Measurements from ENCODE around the gene FAM53B.

FAM53B gene

GRCh38 chr10:124575107-124576035 is 168.8 kb downstream of the FAM53B start:
- DNase-seq (ENCODE audit: low spot score) = no peak

GRCh38 chr10:124574456-124575070 is 169.6 kb downstream of the FAM53B start:
- DNase-seq (ENCODE audit: low spot score) = no peak

- no peak for DNase-seq (ENCODE audit: low spot score)
Observed at GRCh38 chr10:124573726-124574455, 170.3 kb downstream of the FAM53B start.

GRCh38 chr10:124572751-124573150 is 171.4 kb downstream of the FAM53B start:
- DNase-seq (ENCODE audit: low spot score) = no peak

GRCh38 chr10:124570646-124571045 is 173.5 kb downstream of the FAM53B start:
- no peak for DNase-seq (ENCODE audit: low spot score)

GRCh38 chr10:124569623-124570470 is 174.3 kb downstream of the FAM53B start:
- DNase-seq (ENCODE audit: low spot score) = no peak
